Measurements from ENCODE around the gene ANGEL1.
A peak's percentile ranks its signal among the peaks of the same experiment; 100 is the strongest.

ANGEL1 gene

DNA sequence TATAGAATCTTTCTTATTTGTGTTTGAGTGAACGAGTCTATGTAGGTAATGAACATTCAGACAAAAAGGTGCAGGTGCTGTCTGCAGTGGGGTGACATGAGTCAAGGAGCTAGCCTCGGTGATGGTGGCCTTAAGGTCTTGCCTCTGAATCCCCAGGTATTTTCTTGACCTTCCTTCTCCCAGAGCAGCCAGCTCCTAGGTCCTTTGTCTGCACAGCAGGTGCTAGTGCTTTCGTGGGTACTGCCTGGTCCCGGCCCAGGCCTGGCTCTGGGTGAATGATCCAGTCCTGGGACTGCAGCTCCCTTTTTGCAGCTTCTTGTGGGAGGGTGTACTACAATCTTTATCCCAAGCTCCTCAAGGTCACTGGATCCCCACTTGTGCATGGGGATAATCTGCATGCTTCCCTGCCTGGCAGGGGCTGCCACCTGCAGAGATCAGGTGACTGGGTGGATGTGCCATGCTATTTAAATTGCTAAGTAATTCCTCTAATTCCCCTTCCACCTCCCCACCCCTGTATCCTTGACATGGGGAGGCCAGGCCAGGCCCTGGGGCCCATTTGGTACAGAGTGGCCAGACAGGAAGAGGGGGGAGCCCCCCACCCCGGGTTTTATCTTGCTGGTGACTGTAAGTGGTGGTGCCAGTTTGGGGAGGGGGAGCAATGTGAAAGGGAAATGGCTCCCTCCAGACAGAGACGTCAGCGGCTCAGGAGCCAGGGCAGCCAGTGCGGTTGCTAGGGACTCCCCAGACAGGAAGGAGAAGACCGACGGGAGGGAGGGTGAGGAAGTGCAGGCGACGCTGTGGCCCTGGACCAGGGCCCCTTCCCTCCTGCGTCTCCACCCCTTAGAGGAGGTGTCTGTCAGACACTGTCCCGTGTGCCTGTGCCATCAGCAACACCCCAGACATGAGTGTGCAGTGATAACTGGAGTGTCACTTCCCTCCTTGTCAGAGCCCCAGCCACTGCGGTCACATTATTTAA lies 44.7 kb downstream of the ANGEL1 start:
- H3K4me3 ChIP-seq (ENCODE audit: low read depth, low read length) = no peak overlapping the region

DNA sequence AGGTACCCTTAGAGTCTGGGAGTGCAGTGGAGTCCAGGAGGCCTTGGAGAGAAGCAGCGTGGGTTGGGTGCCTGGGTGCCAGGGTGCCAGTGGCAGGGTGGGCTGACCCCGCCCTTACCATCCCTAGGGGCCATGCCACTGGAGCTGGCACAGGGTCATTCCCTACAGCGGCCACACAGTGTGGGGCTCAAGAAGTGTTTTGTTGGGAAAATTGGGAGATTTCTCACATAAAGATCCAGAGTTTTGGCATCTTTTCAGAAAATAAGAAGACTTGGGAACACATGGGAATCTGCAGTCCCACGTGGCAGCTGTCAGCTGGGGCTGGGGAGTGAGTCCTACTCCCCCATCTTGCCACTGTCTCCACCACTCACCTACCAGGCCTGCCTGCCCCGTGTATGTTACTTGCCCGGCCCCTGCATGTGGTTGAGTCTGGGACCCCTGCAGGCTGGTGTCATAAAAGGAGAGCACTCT lies 47.2 kb downstream of the ANGEL1 start:
- no peak overlapping the region for H3K4me3 ChIP-seq (ENCODE audit: low read depth, low read length)

GRCh38 chr14:76763096-76764041 lies 49.3 kb downstream of the ANGEL1 start:
- no peak overlapping the region for H3K4me3 ChIP-seq (ENCODE audit: low read depth, low read length)

DNA sequence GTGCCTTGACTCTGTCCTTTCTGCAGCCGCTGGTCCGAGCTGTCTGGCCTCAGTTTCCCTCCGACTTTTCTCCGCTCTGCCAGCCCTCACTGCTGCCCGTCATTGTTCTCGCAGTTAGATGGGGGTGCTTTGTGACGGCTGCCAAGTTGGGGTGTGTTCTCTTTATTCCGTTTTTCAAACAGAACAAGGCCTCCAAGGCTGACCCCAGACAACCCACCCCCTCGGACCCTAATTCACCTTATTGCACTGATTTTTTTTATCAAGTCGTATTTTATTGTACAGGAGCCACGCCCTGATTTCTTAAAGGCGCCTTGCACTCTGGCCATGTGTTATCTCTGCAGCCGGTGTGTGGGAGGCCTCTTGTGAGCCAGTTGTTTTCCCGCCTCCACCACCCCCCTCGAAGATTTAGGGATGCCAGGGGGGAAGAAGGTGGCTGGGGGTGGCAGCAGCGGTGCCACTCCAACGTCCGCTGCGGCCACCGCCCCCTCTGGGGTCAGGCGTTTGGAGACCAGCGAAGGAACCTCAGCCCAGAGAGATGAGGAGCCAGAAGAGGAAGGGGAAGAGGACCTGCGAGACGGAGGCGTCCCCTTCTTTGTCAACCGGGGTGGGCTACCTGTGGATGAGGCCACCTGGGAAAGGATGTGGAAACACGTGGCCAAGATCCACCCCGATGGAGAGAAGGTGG lies 50.1 kb downstream of the ANGEL1 start:
- peak overlapping the region; percentile 39 for H3K4me3 ChIP-seq (ENCODE audit: low read depth, low read length)

DNA sequence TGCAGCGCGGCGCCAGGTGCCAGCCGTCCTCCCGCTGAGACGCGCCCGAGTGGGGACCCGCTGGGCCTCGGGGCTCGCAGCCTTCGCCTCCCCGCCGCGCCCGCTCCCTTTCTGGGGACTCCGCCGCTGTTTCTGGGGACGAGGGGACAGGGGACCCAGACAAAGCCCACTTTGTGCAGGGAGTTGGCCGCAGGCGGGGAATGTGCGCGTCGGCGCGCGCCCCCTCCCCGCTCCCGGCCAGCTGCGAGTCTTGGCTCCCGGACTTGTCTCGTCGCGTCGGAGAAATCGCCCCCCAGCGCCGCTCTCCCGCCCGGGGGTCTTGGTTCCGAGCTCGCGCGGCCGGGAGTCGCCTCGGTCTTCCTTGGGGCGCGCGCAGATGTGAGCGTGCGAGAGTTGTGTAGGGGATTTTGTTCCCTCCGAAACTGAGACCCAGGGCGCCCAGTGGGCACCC lies 50.7 kb downstream of the ANGEL1 start:
- H3K4me3 ChIP-seq (ENCODE audit: low read depth, low read length) = peak overlapping the region; percentile 39

DNA sequence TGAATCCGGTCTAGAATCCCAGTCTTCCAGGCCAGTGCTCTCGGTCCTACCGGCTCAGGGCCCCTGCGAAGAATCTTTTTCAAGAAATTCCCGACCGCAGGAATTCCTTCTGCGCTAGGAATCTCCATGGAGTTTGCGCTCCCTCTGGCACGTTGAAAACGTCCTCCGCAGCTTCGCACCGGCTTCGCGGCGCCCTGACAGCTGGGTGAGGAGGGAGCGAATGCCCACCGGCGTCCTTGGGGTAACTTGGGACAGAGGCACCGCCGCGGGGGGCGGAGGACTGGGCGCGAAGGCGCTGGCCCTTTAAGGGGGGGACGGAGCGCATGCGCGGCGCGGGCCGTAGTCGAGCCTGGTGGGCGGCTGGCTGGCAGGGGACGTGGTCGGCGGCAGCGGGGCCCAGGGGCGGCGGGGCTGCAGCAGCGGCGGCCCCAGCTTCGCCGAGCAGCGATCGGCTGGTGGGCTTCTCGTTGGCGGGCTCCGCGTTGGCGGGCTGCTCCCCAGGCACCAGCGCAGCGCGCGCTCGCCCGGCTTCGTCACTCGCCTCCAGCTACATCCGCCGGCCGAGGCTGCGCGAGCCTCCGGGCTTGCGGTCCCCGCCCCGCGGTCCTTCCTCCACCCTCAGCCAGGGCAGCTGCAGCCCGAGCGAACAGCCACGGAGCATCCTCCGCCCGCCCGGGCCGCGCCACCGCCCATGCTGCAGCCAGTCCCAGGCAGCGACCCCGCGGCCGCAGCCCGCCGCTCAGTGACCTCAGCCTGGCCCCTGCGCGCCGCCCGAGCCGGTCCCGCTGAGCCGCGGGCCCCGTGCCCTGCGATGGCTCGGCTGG lies 51.3 kb downstream of the ANGEL1 start, which contains the start of gene VASH1:
Gene VASH1, plus strand, starts transcription at position 333 of the 824 bp plus-strand sequence. CDS start 1,354 bp downstream, outside the sequence.
- peak within 1 kb of the TSS; percentile 39 for H3K4me3 ChIP-seq (ENCODE audit: low read depth, low read length)

GRCh38 chr14:76760331-76761135 lies 52.1 kb downstream of the ANGEL1 start:
- H3K4me3 ChIP-seq (ENCODE audit: low read depth, low read length) = peak overlapping the region; percentile 39

- H3K4me3 ChIP-seq (ENCODE audit: low read depth, low read length) = no peak overlapping the region
Measured at GRCh38 chr14:76759589-76759988, 53.1 kb downstream of the ANGEL1 start.

DNA sequence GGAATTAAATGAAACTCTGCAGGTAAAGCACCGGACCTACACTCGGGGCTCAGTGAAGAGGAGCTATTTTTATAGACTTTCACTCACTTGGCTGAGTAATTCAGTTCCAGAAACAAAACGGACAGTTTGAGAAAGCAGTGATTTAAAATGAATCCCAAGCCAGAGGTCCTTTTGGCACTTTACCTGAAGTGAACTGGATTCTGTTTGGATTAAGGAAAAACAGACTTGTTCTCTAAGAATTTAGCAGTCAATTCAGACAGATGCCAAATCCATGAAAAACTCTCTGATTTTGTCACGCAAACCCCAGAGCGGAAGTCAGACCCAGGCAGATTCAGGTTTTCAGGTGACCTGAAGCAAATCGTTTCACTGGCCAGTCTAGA lies 56.3 kb downstream of the ANGEL1 start:
- H3K4me3 ChIP-seq (ENCODE audit: low read depth, low read length) = no peak overlapping the region

GRCh38 chr14:76755610-76756370 lies 56.9 kb downstream of the ANGEL1 start:
- no peak overlapping the region for H3K4me3 ChIP-seq (ENCODE audit: low read depth, low read length)

GRCh38 chr14:76754586-76754985 lies 58.1 kb downstream of the ANGEL1 start:
- H3K4me3 ChIP-seq (ENCODE audit: low read depth, low read length) = no peak overlapping the region

DNA sequence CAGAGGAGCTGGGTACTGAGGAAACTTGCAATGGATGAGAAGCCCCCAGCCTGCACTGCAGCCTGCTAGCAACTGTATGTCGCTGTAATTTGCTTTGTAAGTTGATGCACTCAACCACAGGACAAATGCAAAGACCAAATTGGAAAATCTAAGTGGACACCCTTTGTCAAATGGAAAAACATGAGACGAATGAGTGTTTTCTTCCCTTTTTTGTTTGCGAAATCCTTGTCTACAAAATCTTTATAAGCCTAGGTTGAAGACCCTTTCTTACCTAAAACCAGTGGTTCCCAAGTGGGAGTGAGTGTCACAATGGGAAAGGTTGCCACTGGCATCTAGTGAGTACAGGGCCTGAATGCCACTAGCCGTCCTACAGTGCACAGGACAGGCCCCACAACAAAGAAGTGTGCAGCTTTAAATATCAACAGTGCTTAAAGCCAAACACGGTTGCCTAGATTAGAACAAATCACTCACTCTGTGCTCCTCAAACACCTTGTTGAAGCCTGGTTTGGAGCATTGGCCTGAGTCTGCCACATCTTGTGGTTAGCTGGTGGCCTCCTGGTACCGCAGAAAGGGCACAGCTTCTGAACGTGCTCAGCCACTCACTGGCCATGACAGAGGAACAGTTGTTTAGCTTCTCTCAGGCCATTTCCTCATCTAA lies 59.0 kb downstream of the ANGEL1 start:
- H3K4me3 ChIP-seq (ENCODE audit: low read depth, low read length) = no peak overlapping the region

DNA sequence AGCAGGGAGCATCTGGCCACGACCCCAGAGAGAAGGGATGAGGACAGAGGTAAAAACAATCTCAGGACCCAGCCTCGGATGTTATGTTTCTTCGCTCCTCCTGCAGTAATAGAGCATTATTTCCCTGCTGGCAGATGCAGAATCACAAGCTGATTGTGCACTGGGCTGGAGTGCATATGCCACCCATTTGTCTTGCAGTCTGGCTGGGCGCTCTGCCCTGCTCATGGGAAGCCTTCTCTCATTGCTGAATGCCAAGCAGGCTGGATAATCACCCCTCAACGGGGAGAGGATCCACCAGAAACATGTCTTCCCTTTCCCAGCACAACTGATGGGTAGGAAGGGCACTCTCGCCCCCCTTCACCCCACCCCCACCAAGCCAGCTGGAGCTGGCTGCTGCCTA lies 59.9 kb downstream of the ANGEL1 start:
- no peak overlapping the region for H3K4me3 ChIP-seq (ENCODE audit: low read depth, low read length)

- H3K4me3 ChIP-seq (ENCODE audit: low read depth, low read length) = no peak overlapping the region
Measured at GRCh38 chr14:76742966-76743365, 69.7 kb downstream of the ANGEL1 start.

DNA sequence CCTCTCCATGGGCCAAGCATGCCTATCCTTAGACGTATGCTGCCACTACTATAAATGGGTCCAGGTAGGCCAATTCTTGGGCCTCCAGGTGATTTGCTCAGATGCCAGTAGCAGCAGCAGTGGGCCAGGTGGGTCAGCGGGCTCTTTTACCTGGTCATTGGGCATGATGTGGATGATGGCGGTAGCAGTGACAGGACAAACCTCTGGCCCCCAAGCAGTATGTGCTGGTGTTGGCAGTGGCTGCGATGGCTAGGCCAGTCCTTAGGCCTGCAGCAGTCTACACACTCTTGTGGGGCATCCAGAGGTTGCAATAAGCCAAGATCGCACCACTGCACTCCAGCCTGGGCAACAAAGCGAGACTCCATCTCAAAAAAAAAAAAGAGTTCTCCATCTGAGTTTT lies 70.5 kb downstream of the ANGEL1 start:
- no peak overlapping the region for H3K4me3 ChIP-seq (ENCODE audit: low read depth, low read length)

DNA sequence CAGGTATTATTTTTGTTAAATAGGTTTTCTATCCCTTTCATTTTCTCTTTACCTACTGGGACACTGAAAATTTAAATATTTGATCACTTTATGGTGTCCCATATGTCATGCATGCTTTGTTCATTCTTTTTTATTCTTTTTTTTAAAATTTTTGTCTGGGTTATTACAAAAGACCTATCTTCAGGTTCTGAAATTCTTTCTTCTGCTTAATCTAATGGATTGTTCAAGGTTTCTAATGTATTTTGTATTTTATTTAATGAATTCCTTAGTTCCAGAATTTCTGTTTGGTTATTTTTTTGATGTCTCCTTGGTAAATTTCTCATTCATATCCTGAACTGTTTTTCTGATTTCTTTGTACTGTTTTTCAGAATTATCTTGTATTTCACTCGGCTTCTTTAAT lies 71.6 kb downstream of the ANGEL1 start:
- no peak overlapping the region for H3K4me3 ChIP-seq (ENCODE audit: low read depth, low read length)

Measured in iPS-11a (cell line).